Suprapubic skin (tissue), 4 donors: Measurements from ENCODE around the gene EEF2K. TPM values are rescaled to one million over a fixed set of nuclear protein-coding genes. Genes with fewer than 3 reads are reported as not detected.

Experiments used
- DNase-seq, 2 donors: peaks; one replicate each; pipeline ENCODE4 v3.0.0-alpha.2; 2019; ENCODE audit warnings: low spot score in 2 of 2
- H3K27ac ChIP-seq: fragments of 200-600 bp; sonication (generic); one replicate; pipeline ENCODE4 v1.5.1; 2019
- H3K27me3 ChIP-seq: fragments of 200-600 bp; sonication (generic); one replicate; pipeline ENCODE4 v1.5.1; 2019
- H3K36me3 ChIP-seq: fragments of 200-600 bp; sonication (generic); one replicate; pipeline ENCODE4 v1.5.1; 2019
- H3K4me1 ChIP-seq: fragments of 200-600 bp; sonication (generic); one replicate; pipeline ENCODE4 v1.5.1; 2019
- H3K4me3 ChIP-seq: fragments of 200-600 bp; sonication (generic); one replicate; pipeline ENCODE4 v1.5.1; 2019; ENCODE audit warnings: mild to moderate bottlenecking
- H3K9me3 ChIP-seq: fragments of 200-600 bp; sonication (generic); one replicate; pipeline ENCODE4 v1.5.1; 2019
- EP300 ChIP-seq: sonication (generic); formaldehyde crosslinking; IDR thresholded peaks from one replicate; pipeline ENCODE4 v1.6.1; 2017; ENCODE audit warnings: antibody characterized with exemption
- POLR2A ChIP-seq, 2 donors: fragments of 450-650 bp; IDR thresholded peaks; one replicate each; pipeline ENCODE4 v1.6.1; 2017; ENCODE audit warnings: antibody characterized with exemption in 2 of 2, mild to moderate bottlenecking in 2 of 2, moderate library complexity in 2 of 2
- POLR2AphosphoS5 ChIP-seq, 3 donors: sonication (generic); formaldehyde crosslinking; IDR thresholded peaks; one replicate each; pipeline ENCODE4 v1.6.1; 2017; ENCODE audit warnings: antibody characterized with exemption in 3 of 3
- WGBS: methylation state at CpG from one replicate; pipeline ENCODE4 v1.1.5; 2018; 5-methylcytosine and 5-hydroxymethylcytosine counted together
- total RNA-seq, 4 donors: library from RNA; depleted of rRNA; stranded (reverse); fragments of >200 nt; gene quantifications; one replicate each; pipeline ENCODE4 v1.1.0, GENCODE V29; 2016
- TF ChIP-seq, protein P1 (sequence below), 2 donors: fragments of 200-600 bp in 1 of 2; fragments of 450-650 bp in 1 of 2; sonication (generic) in 1 of 2; IDR thresholded peaks; one replicate each; pipeline ENCODE4 v1.5.1; 2016 to 2019; ENCODE audit warnings: antibody characterized with exemption in 2 of 2, mild to moderate bottlenecking in 1 of 2, moderate library complexity in 1 of 2

The EEF2K gene
- total RNA-seq, 4 donors from 2014 or later = 50.9 to 194 (median 73.8) TPM

DNA sequence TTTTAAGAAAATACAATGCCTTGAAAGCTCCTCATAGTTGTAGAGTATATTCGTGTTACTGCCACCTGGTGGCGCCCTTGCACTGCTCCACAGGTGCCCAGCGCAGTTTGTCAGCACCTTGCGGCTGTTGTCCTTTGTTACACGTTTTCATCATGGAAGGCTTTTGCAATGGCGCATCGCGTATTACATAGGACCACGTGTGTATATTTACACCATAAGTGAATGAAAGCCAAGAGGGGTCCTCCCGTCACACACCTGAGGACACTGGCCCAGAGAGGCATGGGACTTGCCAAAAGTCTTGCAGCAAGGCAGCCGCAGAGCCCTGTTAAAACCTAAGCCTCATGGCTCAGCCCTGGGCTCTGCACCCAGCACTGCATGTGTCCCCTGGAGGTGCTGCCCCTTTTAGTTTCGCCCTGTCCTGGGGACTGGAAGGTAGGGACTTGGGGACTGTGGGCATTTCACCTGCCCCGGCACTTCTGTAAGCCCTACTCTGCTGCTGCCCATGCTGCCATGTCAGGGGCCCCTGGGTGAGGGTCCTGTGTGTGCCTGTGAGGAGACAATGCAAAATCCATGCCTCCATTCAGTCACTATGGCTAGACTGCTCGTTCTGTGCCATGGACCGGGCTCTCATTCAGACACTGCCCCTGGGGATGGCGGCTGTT, 115.4 kb downstream of the EEF2K start:
- no peak for TF ChIP-seq EP300
- TF ChIP-seq, protein P1, sequence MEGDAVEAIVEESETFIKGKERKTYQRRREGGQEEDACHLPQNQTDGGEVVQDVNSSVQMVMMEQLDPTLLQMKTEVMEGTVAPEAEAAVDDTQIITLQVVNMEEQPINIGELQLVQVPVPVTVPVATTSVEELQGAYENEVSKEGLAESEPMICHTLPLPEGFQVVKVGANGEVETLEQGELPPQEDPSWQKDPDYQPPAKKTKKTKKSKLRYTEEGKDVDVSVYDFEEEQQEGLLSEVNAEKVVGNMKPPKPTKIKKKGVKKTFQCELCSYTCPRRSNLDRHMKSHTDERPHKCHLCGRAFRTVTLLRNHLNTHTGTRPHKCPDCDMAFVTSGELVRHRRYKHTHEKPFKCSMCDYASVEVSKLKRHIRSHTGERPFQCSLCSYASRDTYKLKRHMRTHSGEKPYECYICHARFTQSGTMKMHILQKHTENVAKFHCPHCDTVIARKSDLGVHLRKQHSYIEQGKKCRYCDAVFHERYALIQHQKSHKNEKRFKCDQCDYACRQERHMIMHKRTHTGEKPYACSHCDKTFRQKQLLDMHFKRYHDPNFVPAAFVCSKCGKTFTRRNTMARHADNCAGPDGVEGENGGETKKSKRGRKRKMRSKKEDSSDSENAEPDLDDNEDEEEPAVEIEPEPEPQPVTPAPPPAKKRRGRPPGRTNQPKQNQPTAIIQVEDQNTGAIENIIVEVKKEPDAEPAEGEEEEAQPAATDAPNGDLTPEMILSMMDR (IDR thresholded peaks at IDR 0.05) = peak; percentile 81 to 88
- no peaks in the 10 kb centered on the region for H3K4me1 ChIP-seq
- peaks cover 90% of the 10 kb centered on the region for H3K36me3 ChIP-seq
- H3K9me3 ChIP-seq = no peaks in the 10 kb centered on the region
- no peaks in the 10 kb centered on the region for H3K27me3 ChIP-seq
- no peak overlapping the region for H3K4me3 ChIP-seq
- H3K27ac ChIP-seq = no peak overlapping the region
- no peak for DNase-seq
- 38% methylated on average over 13 of the region's 16 CpGs for WGBS

GRCh38 chr16:22322021-22322471, 116.0 kb downstream of the EEF2K start:
- TF ChIP-seq POLR2A (IDR thresholded peaks at IDR 0.05) = no peak
- DNase-seq = no peak
- WGBS = 92% methylated on average over 8 of the region's 11 CpGs

DNA sequence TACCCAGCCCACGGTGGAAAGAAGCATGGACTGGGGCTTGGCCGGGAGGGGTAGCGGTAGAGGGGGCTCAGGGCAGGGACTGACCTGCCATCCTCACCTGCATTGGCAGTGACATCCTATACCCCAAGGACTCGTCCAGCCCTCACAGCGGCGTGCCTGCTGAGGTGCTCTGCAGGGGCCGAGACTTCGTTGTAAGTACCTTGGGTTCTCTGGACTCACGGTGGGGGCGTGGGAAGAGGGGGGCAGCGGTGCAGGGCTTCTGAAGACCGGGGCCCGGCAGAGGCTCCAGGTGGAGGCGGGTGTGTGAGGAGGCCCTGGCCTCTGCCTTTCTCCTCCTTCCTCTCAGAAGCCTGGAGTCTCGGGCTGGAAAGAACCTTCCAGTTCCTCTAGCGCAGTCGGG, 116.7 kb downstream of the EEF2K start:
- Histone ChIP-seq H3K4me3 (no peak overlapping the region), H3K4me1 (no peaks in the 10 kb centered on the region), H3K27ac (no peak overlapping the region), H3K27me3 (no peaks in the 10 kb centered on the region), H3K36me3 (peaks cover 90% of the 10 kb centered on the region), H3K9me3 (no peaks in the 10 kb centered on the region)
- no peak for TF ChIP-seq POLR2AphosphoS5 (IDR thresholded peaks at IDR 0.05)
- TF ChIP-seq, protein P1 (IDR thresholded peaks at IDR 0.05) = no peak
- no peak for TF ChIP-seq EP300
- no peak for TF ChIP-seq POLR2A (IDR thresholded peaks at IDR 0.05)
- 93% methylated on average over 13 of the region's 17 CpGs for WGBS
- no peak for DNase-seq

More at GRCh38 chr16:22322021-22322471, 116.0 kb downstream of the EEF2K start:
- no peaks in the 10 kb centered on the region for H3K27me3 ChIP-seq
- no peaks in the 10 kb centered on the region for H3K4me1 ChIP-seq
- no peak overlapping the region for H3K4me3 ChIP-seq
- H3K9me3 ChIP-seq = no peaks in the 10 kb centered on the region
- H3K27ac ChIP-seq = no peak overlapping the region
- peaks cover 90% of the 10 kb centered on the region for H3K36me3 ChIP-seq

GRCh38 chr16:22323173-22323958, 117.3 kb downstream of the EEF2K start:
- H3K4me3 ChIP-seq = no peak overlapping the region
- H3K27me3 ChIP-seq = no peaks in the 10 kb centered on the region
- 87% methylated on average over 12 of the region's 12 CpGs for WGBS
- DNase-seq = no peak
- H3K4me1 ChIP-seq = no peaks in the 10 kb centered on the region
- TF ChIP-seq, protein P1 (IDR thresholded peaks at IDR 0.05) = no peak
- TF ChIP-seq POLR2AphosphoS5 (IDR thresholded peaks at IDR 0.05) (no peak), EP300 (no peak), POLR2A (IDR thresholded peaks at IDR 0.05) (no peak)
- no peaks in the 10 kb centered on the region for H3K9me3 ChIP-seq
- peaks cover 90% of the 10 kb centered on the region for H3K36me3 ChIP-seq
- H3K27ac ChIP-seq = no peak overlapping the region

DNA sequence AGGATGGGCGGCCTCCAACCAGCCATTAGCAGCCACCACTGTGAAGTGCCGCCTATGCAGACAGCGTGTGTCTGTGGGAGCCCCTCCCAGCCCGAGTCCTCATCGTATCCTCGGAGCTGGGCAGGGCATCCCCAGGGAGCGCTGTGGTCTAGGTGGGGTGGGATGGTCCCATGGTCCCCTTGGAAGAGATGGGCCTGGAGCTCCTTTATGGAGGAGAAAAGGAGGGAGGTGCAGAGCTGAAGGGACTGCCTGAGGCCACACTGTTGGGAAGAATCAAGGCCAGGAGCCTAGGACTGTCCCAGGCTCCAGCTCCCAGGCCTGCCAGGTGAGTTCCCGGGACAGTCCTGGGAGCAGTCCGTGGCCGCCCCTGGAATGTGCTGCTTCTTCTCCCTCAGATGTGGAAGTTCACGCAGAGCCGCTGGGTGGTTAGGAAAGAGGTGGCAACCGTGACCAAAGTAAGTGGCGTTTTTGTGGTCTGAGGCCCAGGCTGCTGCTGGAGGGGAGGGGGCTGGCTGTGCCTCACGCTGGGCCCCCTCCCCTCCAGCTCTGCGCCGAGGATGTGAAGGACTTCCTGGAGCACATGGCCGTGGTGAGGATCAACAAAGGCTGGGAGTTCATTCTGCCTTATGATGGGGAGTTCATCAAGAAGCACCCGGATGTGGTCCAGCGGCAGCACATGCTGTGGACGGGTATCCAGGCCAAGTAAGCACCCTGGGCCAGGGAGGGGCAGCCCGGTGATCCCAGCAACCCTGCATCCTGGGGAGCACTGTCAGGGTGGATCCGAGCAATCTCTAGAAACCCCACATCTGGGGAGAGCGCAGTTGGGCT, 118.1 kb downstream of the EEF2K start:
- Histone ChIP-seq H3K4me3 (no peak overlapping the region), H3K9me3 (no peaks in the 10 kb centered on the region), H3K36me3 (peaks cover 88% of the 10 kb centered on the region), H3K4me1 (no peaks in the 10 kb centered on the region), H3K27me3 (no peaks in the 10 kb centered on the region), H3K27ac (no peak overlapping the region)
- WGBS = 82% methylated on average over 12 of the region's 24 CpGs
- no peak for DNase-seq
- TF ChIP-seq EP300 (no peak), POLR2A (IDR thresholded peaks at IDR 0.05) (no peak), POLR2AphosphoS5 (IDR thresholded peaks at IDR 0.05) (no peak)
- TF ChIP-seq, protein P1 (IDR thresholded peaks at IDR 0.05) = no peak
